ENCODE measurements around the gene S100A13.

DNA sequence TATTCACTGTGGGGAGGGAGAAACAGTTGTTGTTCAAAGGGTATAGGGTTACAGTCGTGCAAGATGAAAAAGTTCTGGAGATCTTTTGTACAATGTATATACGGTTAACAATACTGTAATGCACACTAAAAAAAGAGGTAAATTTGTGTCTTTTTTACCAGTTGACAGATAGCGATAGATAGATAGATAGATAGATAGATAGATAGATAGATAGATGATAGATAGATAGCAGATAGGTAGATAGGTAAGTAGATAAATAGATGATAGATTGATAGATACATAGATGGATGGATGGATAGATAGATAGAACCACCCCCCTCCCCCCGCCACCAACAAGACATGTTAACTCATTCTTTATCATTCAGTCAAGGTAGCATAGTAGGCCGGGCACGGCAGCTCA, 24.6 kb downstream of the S100A13 start:
- TF ChIP-seq ZNF274 (IDR thresholded peaks at IDR 0.05; ENCODE audit: low read depth, low read length) (no peak), SUZ12 (IDR thresholded peaks at IDR 0.05; ENCODE audit: extremely low read depth, insufficient read depth, insufficient read length) (no peak), YY1 (IDR thresholded peaks at IDR 0.05; ENCODE audit: insufficient read depth, insufficient read length) (no peak)
